A673 (cell line): ENCODE results near the gene TBC1D19. TPM values are rescaled to one million over a fixed set of nuclear protein-coding genes. Genes with fewer than 3 reads are reported as not detected.

Source experiments
- BruUV-seq: library from RNA; stranded (reverse); fragments of 400-500 nt; replicated peaks from 2 replicates; lab custom pipeline; 2021; lab: Mats Ljungman, UMichigan
- CTCF ChIA-PET: fragments of 300-600 bp; sonication (Branson Sonifier 250); formaldehyde crosslinking; loops from one replicate; lab custom pipeline; 2022; ENCODE audit warnings: antibody characterized with exemption; lab: Charles Lee
- POLR2A ChIA-PET: fragments of 300-600 bp; sonication (Branson Sonifier 250); formaldehyde crosslinking; loops from one replicate; lab custom pipeline; 2022; ENCODE audit warnings: antibody characterized with exemption; ENCODE audit not compliant: low non-redundant PET; lab: Charles Lee
- DNase-seq: peaks from one replicate; pipeline ENCODE4 v3.0.0-alpha.2; 2015; ENCODE audit warnings: low spot score
- H3K27ac ChIP-seq: fragments of 200-600 bp; sonication (generic); 2 replicates; pipeline ENCODE4 v1.5.1; 2016; ENCODE audit warnings: mixed run types, low read depth, mild to moderate bottlenecking, mixed read lengths, antibody characterized with exemption, low read length; ENCODE audit not compliant: poor library complexity, severe bottlenecking
- H3K27me3 ChIP-seq: fragments of 200-600 bp; sonication (generic); replicated peaks from 2 replicates; pipeline ENCODE4 v1.6.1; 2017; ENCODE audit warnings: mixed run types, low read depth, mild to moderate bottlenecking, mixed read lengths, antibody characterized with exemption, low read length; ENCODE audit not compliant: insufficient read depth, poor library complexity
- H3K36me3 ChIP-seq: fragments of 200-600 bp; sonication (generic); 2 replicates; pipeline ENCODE4 v1.6.1; 2016; ENCODE audit warnings: mixed run types, mild to moderate bottlenecking, mixed read lengths, antibody characterized with exemption, low read length; ENCODE audit not compliant: insufficient read depth, poor library complexity, severe bottlenecking
- H3K4me1 ChIP-seq: fragments of 200-600 bp; sonication (generic); 2 replicates; pipeline ENCODE4 v1.6.1; 2017; ENCODE audit warnings: mixed run types, mild to moderate bottlenecking, mixed read lengths, antibody characterized with exemption, low read length; ENCODE audit not compliant: insufficient read depth, poor library complexity, severe bottlenecking
- H3K4me3 ChIP-seq: fragments of 200-600 bp; sonication (generic); 2 replicates; pipeline ENCODE4 v1.5.1; 2016; ENCODE audit warnings: low read depth, mixed run types, mild to moderate bottlenecking, mixed read lengths, low read length; ENCODE audit not compliant: poor library complexity, severe bottlenecking
- H3K9me3 ChIP-seq: fragments of 200-600 bp; sonication (generic); 2 replicates; pipeline ENCODE4 v1.6.1; 2016; ENCODE audit warnings: mixed run types, low read depth, mild to moderate bottlenecking, mixed read lengths, antibody characterized with exemption, low read length; ENCODE audit not compliant: poor library complexity, severe bottlenecking
- EZH2 ChIP-seq: fragments of 200-600 bp; sonication (generic); IDR thresholded peaks from 2 replicates; pipeline ENCODE4 v1.6.1; 2017; ENCODE audit warnings: borderline replicate concordance, low read depth, mild to moderate bottlenecking, mixed read lengths, antibody characterized with exemption, low read length; ENCODE audit not compliant: poor library complexity, severe bottlenecking
- intact Hi-C: fragments of 100-400 bp; cut with micrococcal nuclease; formaldehyde crosslinking; loops from one replicate; pipeline ENCODE4 v1.10.0; 2022; ENCODE audit not compliant: unreplicated experiment
- total RNA-seq: library from RNA; stranded (reverse); gene quantifications from 2 replicates; pipeline ENCODE4 v1.2.3, GENCODE V29; 2021
- TF ChIP-seq, protein P1 (sequence below): fragments of 300-800, 200-600 bp; sonication (generic); conservative IDR thresholded peaks from 2 replicates; pipeline ENCODE4 v1.5.1; 2017; ENCODE audit warnings: low read depth, mild to moderate bottlenecking, antibody characterized with exemption, low read length, moderate library complexity, mixed read lengths

The TBC1D19 gene
- total RNA-seq, 1 experiment from 2014 or later = 9.9 TPM

DNA sequence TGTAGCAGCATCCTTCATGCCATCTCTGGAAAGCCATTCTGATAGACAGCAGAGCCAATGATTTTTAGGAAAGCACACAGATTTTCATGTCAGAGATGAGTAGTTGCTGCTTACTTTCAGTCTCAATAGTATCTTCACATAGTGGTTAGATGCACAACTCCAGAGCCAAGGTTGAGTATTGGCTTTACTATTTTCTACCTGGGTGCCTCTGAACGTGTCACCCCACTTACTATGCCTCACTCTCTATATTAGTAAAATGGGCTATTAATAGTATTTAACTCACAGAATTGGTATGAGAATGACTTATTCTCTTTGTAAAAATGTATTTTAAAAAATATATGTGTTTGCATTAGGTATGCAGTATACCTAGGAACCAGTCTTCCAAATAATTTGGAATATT, 168.0 kb downstream of the TBC1D19 start:
- POLR2A ChIA-PET = no interaction called here
- Histone ChIP-seq H3K4me3 (no peak overlapping the region), H3K4me1 (no peaks in the 10 kb centered on the region), H3K36me3 (no peaks in the 10 kb centered on the region), H3K27me3 (no peaks in the 10 kb centered on the region), H3K9me3 (no peaks in the 10 kb centered on the region), H3K27ac (no peak overlapping the region)
- intact Hi-C loops = no loop called here
- BruUV-seq = no TSS peak
- CTCF ChIA-PET = no interaction called here
- no peak for DNase-seq
- TF ChIP-seq EZH2 = no peak
- TF ChIP-seq, protein P1, sequence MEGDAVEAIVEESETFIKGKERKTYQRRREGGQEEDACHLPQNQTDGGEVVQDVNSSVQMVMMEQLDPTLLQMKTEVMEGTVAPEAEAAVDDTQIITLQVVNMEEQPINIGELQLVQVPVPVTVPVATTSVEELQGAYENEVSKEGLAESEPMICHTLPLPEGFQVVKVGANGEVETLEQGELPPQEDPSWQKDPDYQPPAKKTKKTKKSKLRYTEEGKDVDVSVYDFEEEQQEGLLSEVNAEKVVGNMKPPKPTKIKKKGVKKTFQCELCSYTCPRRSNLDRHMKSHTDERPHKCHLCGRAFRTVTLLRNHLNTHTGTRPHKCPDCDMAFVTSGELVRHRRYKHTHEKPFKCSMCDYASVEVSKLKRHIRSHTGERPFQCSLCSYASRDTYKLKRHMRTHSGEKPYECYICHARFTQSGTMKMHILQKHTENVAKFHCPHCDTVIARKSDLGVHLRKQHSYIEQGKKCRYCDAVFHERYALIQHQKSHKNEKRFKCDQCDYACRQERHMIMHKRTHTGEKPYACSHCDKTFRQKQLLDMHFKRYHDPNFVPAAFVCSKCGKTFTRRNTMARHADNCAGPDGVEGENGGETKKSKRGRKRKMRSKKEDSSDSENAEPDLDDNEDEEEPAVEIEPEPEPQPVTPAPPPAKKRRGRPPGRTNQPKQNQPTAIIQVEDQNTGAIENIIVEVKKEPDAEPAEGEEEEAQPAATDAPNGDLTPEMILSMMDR = no peak

DNA sequence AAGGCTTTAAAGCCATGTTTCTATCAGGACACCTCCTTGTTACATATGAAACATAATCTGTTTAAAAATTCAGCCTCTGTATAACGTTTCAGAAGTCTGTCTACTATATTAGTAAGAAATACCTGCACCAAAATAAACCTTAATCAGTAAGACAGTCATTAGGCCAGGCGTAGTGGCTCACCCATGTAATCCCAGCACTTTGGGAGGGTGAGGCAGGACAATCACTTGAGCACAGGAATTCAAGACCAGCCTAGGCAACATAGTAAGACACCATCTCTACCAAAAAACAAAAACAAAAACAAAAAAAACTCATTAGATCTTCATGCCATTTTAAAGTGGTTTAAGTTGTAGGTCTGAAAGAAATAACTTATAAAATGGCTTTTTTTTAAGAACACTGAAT, 169.3 kb downstream of the TBC1D19 start:
- POLR2A ChIA-PET = no interaction called here
- H3K4me1 ChIP-seq = no peaks in the 10 kb centered on the region
- DNase-seq = no peak
- BruUV-seq = no TSS peak
- no peaks in the 10 kb centered on the region for H3K9me3 ChIP-seq
- TF ChIP-seq EZH2 = no peak
- TF ChIP-seq, protein P1 = no peak
- intact Hi-C loops = no loop called here
- H3K27ac ChIP-seq = no peak overlapping the region
- H3K4me3 ChIP-seq = no peak overlapping the region
- CTCF ChIA-PET = no interaction called here
- H3K27me3 ChIP-seq = no peaks in the 10 kb centered on the region
- no peaks in the 10 kb centered on the region for H3K36me3 ChIP-seq

DNA sequence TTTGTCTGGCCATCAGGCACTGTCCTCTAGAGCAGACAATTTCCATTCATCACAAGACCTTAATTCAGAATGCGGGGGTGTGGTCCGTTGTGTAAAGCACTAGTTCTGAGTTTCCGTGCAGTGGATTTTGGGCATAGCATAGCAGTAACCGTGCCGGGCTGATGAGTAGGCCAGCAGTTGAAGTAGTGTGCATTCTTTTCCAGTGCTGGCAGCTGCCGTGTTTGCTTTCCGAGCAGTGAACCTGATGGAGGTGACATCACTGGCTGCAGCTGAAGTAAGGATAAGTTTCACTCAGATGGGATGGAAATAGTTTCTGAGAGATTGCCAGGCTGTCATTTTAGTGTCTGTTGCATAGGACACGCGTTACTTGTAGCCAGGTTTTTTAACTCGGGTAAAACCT, 169.7 kb downstream of the TBC1D19 start:
- no peak for TF ChIP-seq EZH2
- TF ChIP-seq, protein P1 = no peak
- DNase-seq = no peak
- intact Hi-C loops = no loop called here

More for the DNA sequence above, 169.7 kb downstream of the TBC1D19 start:
- Histone ChIP-seq H3K36me3 (no peaks in the 10 kb centered on the region), H3K27ac (no peak overlapping the region), H3K4me1 (no peaks in the 10 kb centered on the region), H3K4me3 (no peak overlapping the region), H3K9me3 (no peaks in the 10 kb centered on the region), H3K27me3 (no peaks in the 10 kb centered on the region)
- ChIA-PET CTCF (no interaction called here), POLR2A (no interaction called here)
- no TSS peak for BruUV-seq
